IPS-15b (cell line): Measurements from ENCODE around the gene EPDR1.
A peak's percentile ranks its signal among the peaks of the same experiment; 100 is the strongest.

Experiments
- H3K27me3 ChIP-seq: one replicate; pipeline ENCODE4 v1.6.1; 2013; ENCODE audit warnings: low read length; ENCODE audit not compliant: control insufficient read depth, insufficient read depth
- H3K36me3 ChIP-seq: one replicate; pipeline ENCODE4 v1.6.1; 2013; ENCODE audit warnings: low read length; ENCODE audit not compliant: control insufficient read depth, insufficient read depth
- H3K4me1 ChIP-seq: one replicate; pipeline ENCODE4 v1.6.1; 2013; ENCODE audit warnings: mild to moderate bottlenecking, low read length; ENCODE audit not compliant: control insufficient read depth, insufficient read depth
- H3K4me3 ChIP-seq: one replicate; pipeline ENCODE4 v1.5.1; 2013; ENCODE audit warnings: low read depth, low read length
- H3K9ac ChIP-seq: one replicate; pipeline ENCODE4 v1.6.1; 2013; ENCODE audit warnings: low read depth, mild to moderate bottlenecking, low read length
- H3K9me3 ChIP-seq: one replicate; pipeline ENCODE4 v1.6.1; 2013; ENCODE audit warnings: mild to moderate bottlenecking, low read length; ENCODE audit not compliant: control insufficient read depth, insufficient read depth

The EPDR1 gene

GRCh38 chr7:37920305-37920848 lies at the start of gene EPDR1:
EPDR1 (plus strand) TSS chr7:37920640; CDS start chr7:37920940, 300 bp downstream.
- H3K9me3 ChIP-seq = no peaks in the 10 kb centered on the region
- H3K9ac ChIP-seq = peak within 1 kb of the TSS; percentile 29
- H3K36me3 ChIP-seq = no peaks in the 10 kb centered on the region
- peaks cover 56% of the 10 kb centered on the region for H3K27me3 ChIP-seq
- H3K4me1 ChIP-seq = no peaks in the 10 kb centered on the region
- H3K4me3 ChIP-seq = peak within 1 kb of the TSS; percentile 77

- Histone ChIP-seq H3K27me3 (no peaks in the 10 kb centered on the region), H3K9me3 (no peaks in the 10 kb centered on the region), H3K4me3 (no peak overlapping the region), H3K4me1 (no peaks in the 10 kb centered on the region), H3K9ac (no peak overlapping the region), H3K36me3 (no peaks in the 10 kb centered on the region)
Measured at GRCh38 chr7:37882086-37882485, 38.4 kb upstream of the EPDR1 start.

GRCh38 chr7:37893359-37893758 lies 27.1 kb upstream of the EPDR1 start:
- Histone ChIP-seq H3K4me1 (no peaks in the 10 kb centered on the region), H3K9ac (no peak overlapping the region), H3K36me3 (no peaks in the 10 kb centered on the region), H3K9me3 (no peaks in the 10 kb centered on the region), H3K27me3 (no peaks in the 10 kb centered on the region), H3K4me3 (no peak overlapping the region)

- no peak overlapping the region for H3K4me3 ChIP-seq
- no peaks in the 10 kb centered on the region for H3K9me3 ChIP-seq
- H3K27me3 ChIP-seq = no peaks in the 10 kb centered on the region
- H3K4me1 ChIP-seq = no peaks in the 10 kb centered on the region
- no peaks in the 10 kb centered on the region for H3K36me3 ChIP-seq
- H3K9ac ChIP-seq = no peak overlapping the region
Measured at GRCh38 chr7:37894671-37895070, 25.8 kb upstream of the EPDR1 start.

GRCh38 chr7:37899712-37900247 lies 20.7 kb upstream of the EPDR1 start:
- H3K27me3 ChIP-seq = no peaks in the 10 kb centered on the region
- H3K4me1 ChIP-seq = no peaks in the 10 kb centered on the region
- no peaks in the 10 kb centered on the region for H3K36me3 ChIP-seq
- H3K9me3 ChIP-seq = no peaks in the 10 kb centered on the region
- H3K4me3 ChIP-seq = no peak overlapping the region
- H3K9ac ChIP-seq = no peak overlapping the region

- Histone ChIP-seq H3K36me3 (no peaks in the 10 kb centered on the region), H3K9ac (no peak overlapping the region), H3K4me1 (no peaks in the 10 kb centered on the region), H3K9me3 (no peaks in the 10 kb centered on the region), H3K27me3 (no peaks in the 10 kb centered on the region), H3K4me3 (no peak overlapping the region)
Measured at GRCh38 chr7:37901236-37901827, 19.1 kb upstream of the EPDR1 start.

GRCh38 chr7:37901890-37902524 lies 18.4 kb upstream of the EPDR1 start:
- Histone ChIP-seq H3K4me3 (no peak overlapping the region), H3K9ac (no peak overlapping the region), H3K9me3 (no peaks in the 10 kb centered on the region), H3K36me3 (no peaks in the 10 kb centered on the region), H3K4me1 (no peaks in the 10 kb centered on the region), H3K27me3 (no peaks in the 10 kb centered on the region)

GRCh38 chr7:37908221-37908788 lies 12.1 kb upstream of the EPDR1 start:
- Histone ChIP-seq H3K4me3 (no peak overlapping the region), H3K9ac (no peak overlapping the region), H3K27me3 (peaks cover 3% of the 10 kb centered on the region), H3K9me3 (no peaks in the 10 kb centered on the region), H3K36me3 (no peaks in the 10 kb centered on the region), H3K4me1 (no peaks in the 10 kb centered on the region)

- H3K27me3 ChIP-seq = peaks cover 39% of the 10 kb centered on the region
- no peak overlapping the region for H3K4me3 ChIP-seq
- no peak overlapping the region for H3K9ac ChIP-seq
- H3K9me3 ChIP-seq = no peaks in the 10 kb centered on the region
- no peaks in the 10 kb centered on the region for H3K36me3 ChIP-seq
- no peaks in the 10 kb centered on the region for H3K4me1 ChIP-seq
Measured at GRCh38 chr7:37912756-37913155, 7.7 kb upstream of the EPDR1 start.

GRCh38 chr7:37915438-37915837 lies 5.0 kb upstream of the EPDR1 start:
- Histone ChIP-seq H3K27me3 (peaks cover 66% of the 10 kb centered on the region), H3K9me3 (no peaks in the 10 kb centered on the region), H3K4me1 (no peaks in the 10 kb centered on the region), H3K9ac (no peak overlapping the region), H3K4me3 (no peak overlapping the region), H3K36me3 (no peaks in the 10 kb centered on the region)

- H3K4me3 ChIP-seq = peak overlapping the region; percentile 42
- H3K36me3 ChIP-seq = no peaks in the 10 kb centered on the region
- H3K9me3 ChIP-seq = no peaks in the 10 kb centered on the region
- H3K4me1 ChIP-seq = no peaks in the 10 kb centered on the region
- peaks cover 66% of the 10 kb centered on the region for H3K27me3 ChIP-seq
- H3K9ac ChIP-seq = peak overlapping the region; percentile 30
Measured at GRCh38 chr7:37916017-37916672, 4.3 kb upstream of the EPDR1 start.
